Ovary (tissue), 3 donors: ENCODE data around the gene ARHGAP45.

Experiments used
- EP300 ChIP-seq: sonication (generic); formaldehyde crosslinking; IDR thresholded peaks from one replicate; pipeline ENCODE4 v1.6.1; 2017; ENCODE audit warnings: antibody characterized with exemption
- TF ChIP-seq, protein P1 (sequence below), 3 donors: fragments of 450-650 bp in 2 of 3; fragments of 200-600 bp in 1 of 3; IDR thresholded peaks; one replicate each; pipeline versions ENCODE4 v1.5.1 to v1.8.0; 2016 to 2022; ENCODE audit warnings: antibody characterized with exemption in 3 of 3, mild to moderate bottlenecking in 1 of 3
- donor health status: DM: no; HTN: no; CAD: no.

DNA sequence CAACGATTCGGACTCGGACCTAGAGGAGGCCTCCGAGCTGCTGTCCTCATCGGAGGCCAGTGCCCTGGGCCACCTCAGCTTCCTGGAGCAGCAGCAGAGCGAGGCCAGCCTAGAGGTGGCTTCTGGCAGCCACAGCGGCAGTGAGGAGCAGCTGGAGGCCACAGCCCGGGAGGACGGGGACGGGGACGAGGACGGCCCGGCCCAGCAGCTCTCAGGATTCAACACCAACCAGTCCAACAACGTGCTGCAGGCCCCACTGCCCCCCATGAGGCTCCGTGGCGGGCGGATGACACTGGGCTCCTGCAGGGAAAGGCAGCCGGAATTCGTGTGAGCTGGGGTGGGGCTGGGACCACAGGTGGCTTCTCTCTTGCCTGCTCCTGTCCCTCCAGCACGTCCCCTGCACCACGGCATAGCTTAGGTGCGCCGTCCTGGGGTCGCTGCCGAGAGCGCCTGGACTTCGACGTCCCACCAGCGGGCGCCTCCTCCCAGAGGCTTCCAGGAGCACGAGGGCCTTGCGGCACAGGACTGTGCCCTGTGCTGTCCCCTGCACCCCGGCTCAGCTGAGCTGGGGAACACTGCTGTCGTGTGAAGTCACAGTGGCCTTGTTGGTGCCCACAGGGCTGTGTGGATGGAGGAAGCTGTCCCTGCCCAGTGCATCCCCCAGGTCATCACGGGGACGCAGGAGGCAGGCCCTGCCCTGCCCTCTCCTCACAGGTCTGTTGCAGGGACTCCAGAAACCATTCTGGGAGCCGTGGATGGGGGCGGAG is 18.9 kb downstream of the ARHGAP45 start:
- TF ChIP-seq, protein P1, sequence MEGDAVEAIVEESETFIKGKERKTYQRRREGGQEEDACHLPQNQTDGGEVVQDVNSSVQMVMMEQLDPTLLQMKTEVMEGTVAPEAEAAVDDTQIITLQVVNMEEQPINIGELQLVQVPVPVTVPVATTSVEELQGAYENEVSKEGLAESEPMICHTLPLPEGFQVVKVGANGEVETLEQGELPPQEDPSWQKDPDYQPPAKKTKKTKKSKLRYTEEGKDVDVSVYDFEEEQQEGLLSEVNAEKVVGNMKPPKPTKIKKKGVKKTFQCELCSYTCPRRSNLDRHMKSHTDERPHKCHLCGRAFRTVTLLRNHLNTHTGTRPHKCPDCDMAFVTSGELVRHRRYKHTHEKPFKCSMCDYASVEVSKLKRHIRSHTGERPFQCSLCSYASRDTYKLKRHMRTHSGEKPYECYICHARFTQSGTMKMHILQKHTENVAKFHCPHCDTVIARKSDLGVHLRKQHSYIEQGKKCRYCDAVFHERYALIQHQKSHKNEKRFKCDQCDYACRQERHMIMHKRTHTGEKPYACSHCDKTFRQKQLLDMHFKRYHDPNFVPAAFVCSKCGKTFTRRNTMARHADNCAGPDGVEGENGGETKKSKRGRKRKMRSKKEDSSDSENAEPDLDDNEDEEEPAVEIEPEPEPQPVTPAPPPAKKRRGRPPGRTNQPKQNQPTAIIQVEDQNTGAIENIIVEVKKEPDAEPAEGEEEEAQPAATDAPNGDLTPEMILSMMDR (IDR thresholded peaks at IDR 0.05), result no peak
- no peak for TF ChIP-seq EP300
